Measurements from ENCODE around the gene FOXA3.
A peak's percentile ranks its signal among the peaks of the same experiment; 100 is the strongest.
"Not testable (repeated sequence)": the region's sequence is repeated elsewhere in the genome, so short reads cannot be mapped to it uniquely, and the experiment has no call there.

FOXA3 gene

GRCh38 chr19:45828523-45828922 lies 35.6 kb upstream of the FOXA3 start:
- no peak for DNase-seq (ENCODE audit: low read depth)

DNA sequence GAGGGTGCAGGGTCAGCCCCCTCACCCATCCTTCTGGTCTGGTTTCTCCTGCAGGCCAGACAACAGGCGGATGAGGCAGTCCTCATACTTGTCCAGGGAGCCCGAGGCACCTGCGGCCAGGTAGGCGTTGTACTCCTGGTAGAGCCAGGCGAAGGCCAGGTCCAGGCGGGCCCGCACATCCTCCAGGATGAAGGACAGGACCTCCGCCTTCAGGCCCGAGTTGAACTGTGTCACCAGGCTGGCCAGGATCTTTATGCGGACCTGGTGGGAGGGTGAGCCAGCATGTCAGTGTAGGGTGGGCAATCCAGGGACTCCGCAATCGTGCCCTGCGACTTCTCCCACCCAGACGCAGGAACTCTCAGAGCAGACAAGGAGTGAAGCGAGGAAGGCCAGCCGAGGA lies 35.2 kb upstream of the FOXA3 start:
- DNase-seq (ENCODE audit: low read depth): no peak

GRCh38 chr19:45834970-45835369 lies 29.2 kb upstream of the FOXA3 start:
- no peak for DNase-seq (ENCODE audit: low read depth)

DNA sequence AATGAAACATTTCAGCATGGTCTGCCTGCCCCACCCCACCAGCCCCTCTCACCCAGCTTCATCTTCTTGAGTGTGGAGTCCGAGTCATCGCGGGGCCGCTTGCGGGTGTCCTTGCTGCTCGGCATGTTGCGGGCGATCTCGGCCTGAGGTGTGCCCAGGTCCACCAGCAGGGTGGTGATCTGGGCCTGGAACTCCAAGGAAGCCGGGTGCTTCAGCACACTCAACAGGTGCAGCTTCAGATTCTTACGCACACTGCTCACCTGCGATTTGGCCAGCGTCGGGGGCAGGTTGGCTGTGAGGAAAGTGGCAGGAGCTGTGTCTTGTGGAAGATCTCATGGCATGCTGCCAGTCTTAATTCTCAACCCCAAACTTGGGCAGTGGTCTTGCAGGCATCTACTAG lies 21.9 kb upstream of the FOXA3 start:
- no peak for DNase-seq (ENCODE audit: low read depth)

DNA sequence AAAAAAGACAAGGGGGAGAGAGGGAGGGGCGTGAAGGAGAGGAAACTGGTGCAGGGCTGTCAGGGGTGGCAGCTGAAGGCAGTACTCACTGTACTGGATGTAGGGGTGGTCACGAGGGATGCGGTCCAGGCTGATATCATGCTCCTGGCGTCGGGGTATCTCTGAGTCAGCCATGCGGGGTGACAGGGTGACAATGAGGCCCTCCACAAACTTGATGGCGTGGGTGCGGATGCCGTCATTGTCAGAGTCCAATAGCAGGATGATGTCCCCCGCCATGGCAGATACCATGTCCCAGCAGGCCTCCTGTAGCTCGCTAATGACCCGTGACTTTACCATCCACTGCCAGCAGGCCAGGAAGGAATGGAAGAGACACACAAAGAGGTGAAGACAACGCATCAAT lies 16.5 kb upstream of the FOXA3 start:
- DNase-seq (ENCODE audit: low read depth): no peak

- DNase-seq (ENCODE audit: low read depth): no peak
Measured at GRCh38 chr19:45848922-45849321, 15.2 kb upstream of the FOXA3 start.

- DNase-seq (ENCODE audit: low read depth): peak; percentile 67
Measured at GRCh38 chr19:45852145-45852750, 11.9 kb upstream of the FOXA3 start.

DNA sequence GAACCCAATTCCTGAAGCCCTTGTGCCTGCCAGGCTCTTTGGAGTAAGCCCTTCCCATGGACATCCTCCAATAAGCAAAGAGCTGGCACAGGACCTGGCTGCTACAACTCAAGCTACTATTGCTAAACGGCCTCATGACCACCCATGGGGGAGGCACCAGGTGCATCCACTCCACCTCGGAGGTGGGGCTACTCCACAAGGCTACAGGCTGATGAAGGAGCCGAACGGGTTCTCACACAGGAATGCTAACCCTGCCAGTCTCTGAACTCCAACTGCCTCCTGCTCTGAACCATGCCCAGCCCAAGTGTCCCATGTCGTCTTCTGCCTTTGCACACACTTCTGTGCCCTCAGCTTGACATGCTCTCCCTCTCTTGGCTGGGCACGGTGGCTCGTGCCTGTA lies 11.1 kb upstream of the FOXA3 start:
- peak; percentile 6 for DNase-seq (ENCODE audit: low read depth)

DNA sequence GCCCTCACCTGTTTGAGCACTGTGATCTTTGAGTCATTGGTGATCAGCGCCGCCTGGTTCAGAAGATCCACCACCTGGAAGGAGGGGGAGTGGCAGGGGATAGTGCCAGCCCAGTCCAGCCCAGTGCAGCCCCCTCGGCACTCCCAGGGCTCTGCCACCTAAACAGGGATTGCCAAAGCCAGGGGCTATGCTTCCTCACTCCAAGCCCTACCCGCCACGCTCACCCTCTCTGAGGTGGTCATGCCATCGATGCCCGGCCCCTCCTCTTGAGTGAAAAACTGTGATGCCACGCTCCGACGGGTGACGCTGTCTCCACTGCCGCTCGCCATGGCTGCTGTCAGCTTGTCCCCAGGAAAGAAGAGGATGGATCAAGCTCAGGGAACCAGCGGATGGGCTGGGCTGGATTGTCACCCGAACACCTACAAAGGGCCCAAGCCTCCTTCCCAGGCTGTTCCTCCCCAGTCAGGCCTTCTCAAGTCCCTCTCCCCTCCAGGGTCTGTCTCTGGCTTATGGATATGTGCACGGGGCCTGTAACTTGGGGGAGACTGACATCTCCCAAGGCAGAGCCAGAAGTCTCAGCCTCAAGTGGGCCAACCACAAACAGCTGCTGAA lies 9.9 kb upstream of the FOXA3 start:
- no peak for DNase-seq (ENCODE audit: low read depth)

DNA sequence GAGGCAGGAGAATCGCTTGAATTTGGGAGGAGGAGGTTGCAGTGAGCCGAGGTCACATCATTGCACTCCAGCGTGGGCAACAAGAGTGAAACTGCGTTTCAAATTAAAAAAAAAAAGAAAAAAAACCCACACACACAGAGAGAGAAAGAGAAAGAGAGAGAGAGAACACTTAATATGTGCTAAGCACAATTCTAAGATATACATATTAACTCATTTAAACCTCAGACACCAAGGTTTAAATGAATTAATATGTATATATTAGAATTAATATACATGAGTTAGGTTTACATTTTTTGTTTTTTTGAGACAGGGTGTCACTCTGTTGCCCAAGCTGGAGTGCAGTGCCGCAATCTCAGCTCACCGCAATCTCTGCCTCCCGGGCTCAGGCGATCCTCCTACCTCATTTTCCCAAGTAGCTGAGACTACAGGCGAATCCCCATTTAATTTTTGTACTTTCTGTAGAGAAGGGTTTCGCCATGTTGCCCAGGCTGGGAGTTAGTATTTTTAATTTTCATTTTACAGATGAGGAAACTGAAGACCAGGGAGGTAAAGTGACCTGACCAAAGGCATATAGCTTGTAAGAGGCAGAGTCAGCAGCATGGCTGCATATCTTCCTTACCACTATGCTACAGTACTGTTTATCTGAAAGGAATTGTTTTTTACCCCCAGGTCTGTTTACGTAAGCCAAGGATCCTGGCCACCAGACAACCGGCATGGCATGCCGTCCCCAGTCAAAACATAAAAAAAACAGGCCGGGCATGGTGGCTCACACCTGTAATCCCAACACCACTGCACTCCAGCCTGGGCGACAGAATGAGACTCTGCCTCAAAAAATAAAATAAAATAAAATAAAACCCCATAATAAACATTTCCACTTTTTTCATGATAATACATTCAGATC lies 3.5 kb upstream of the FOXA3 start:
- no peak for DNase-seq (ENCODE audit: low read depth)

GRCh38 chr19:45862271-45862563 lies 1.9 kb upstream of the FOXA3 start:
- DNase-seq (ENCODE audit: low read depth): no peak

DNA sequence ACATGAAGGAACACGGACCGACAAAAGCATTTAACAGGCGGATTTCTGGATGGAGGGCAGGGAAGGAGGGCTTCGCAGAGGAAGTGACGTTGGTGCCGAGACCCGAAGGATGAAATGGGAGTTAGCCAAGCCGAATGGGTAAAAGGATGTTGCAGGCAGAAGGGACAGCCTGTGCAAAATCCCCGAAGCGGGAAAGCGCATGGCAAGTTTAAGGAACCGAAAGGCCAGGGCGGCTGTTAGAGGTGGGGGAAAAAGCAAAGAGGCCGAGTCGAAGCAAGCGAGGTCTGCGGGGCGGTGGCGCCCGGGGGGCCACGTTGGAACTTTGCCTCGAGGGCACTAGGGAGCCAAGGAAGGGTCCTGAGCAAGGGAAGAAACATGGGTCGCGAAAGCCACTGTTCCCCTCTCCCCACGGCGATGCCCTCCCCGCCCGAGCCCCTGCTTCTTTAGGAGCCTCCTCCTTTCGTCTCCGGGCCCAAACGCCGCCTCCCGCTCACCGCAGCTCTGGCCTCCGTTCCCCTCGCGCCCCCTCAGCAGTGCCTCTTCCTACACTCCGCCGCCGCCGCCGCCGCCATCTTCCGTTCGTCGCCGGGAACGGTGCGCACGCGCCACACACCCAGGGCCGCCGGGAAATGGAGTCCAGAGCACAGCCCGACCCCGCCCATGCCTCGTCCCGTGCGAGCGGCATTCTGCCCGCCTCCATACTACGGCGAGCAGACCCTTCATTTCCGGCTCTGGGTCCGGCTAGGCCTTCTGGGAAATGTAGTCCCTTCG lies 1.4 kb upstream of the FOXA3 start, which contains the start of gene SYMPK:
Gene SYMPK (minus strand): TSS at position 584 of the 771 bp plus-strand sequence. CDS start 8,652 bp downstream, outside the sequence.
- peak; percentile 99 for DNase-seq (ENCODE audit: low read depth)

- no peak for DNase-seq (ENCODE audit: low read depth)
Measured at GRCh38 chr19:45863335-45863839, 739 bp upstream of the FOXA3 start.

DNA sequence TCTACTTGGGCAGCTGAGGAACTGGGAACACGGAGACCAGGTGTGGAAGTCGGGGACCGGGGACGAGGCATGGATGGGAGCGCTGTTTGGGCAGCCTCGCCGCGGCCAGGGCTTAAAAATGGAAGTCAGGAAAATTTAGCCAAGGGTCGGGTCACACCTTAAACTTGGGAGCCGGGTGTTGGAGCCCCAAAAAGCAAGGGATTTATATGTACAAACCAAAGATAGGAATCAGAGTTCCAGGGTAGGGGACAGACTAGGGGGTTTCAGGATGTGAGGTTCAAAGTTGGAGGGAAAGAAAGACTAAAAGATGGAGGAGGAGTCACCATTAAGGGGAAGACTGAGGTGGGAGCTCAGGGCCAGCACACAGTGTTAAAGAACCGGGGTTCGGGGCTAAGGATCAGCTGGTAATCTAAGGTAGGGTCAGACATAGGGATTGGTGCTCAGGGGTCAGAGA lies 530 bp downstream of the FOXA3 start:
- no peak for DNase-seq (ENCODE audit: low read depth)

GRCh38 chr19:45865269-45865948 lies 1.3 kb downstream of the FOXA3 start:
- DNase-seq (ENCODE audit: low read depth): no peak

DNA sequence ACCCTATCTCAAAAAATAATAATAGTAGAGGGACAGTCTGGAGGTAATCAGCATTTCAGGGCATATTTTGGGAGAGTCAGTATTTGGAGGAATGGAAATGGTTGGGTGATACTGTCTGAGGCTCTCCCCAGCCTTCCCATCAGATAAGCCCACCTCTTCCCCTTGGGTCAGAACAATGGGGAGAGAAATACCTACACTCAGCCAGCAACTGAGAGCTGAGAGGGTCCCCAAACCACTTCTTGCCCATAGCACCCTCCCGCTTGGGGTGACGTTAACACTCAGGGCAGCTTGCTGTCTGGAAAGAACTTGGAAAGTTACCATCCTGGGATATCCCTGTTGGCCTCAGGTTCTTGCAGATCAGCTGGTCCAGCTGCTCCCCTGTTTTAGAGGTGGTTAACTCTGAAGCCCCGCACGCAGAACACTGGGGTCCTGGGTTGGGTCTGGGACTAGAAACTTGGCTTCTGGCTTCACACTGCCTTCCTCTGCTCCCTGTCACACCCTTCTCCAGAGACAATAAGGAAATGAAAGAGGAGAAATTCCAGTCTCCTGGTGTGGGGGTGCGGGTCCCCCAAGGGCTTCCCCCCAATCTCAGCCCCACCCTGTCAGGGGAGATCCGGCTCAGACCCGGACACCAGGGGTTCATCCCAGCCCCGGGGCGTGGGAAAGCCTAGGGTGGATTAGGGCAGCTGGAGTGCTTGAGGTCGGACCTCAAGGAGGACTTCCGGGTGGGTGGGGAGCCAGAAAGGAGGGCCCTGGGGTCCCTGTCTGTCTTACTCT lies 2.5 kb downstream of the FOXA3 start:
- DNase-seq (ENCODE audit: low read depth): no peak

DNA sequence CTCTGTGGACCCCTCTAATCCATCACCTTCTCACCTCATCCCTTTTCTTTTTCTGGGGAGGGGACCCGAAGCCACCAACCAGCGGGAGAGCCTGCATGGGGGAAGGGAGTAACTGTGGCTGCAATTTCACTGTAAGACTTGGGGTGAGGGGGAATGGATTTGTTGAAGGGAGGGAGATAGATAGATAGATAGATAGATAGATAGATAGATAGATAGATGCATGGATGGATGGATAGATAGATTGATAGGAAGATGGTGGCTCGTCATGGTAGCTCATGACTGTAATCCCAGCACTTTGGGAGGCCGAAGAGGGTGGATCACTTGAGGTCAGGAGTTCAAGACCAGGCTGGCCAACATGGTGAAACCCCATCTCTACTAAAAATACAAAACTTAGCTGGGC lies 3.1 kb downstream of the FOXA3 start:
- DNase-seq (ENCODE audit: low read depth): not testable (repeated sequence)

DNA sequence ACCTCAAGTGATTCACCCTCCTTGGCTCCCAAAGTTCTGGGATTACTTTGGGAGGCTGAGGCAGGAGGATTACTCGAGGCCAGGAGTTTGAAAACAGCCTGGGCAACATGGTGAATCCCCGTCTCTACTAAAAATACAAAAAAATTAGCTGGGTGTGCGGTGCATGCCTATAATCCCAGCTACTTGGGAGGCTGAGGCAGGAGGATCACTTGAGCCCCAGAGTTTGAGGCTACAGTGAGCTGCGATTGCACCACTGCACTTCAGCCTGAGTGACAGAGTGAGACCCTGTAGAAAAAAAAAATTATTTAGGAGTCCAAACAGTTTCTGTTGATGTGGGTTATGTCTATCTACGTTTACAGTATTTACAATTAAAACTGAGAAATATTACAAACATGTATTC lies 6.7 kb downstream of the FOXA3 start:
- no peak for DNase-seq (ENCODE audit: low read depth)

GRCh38 chr19:45872095-45872919 lies 8.2 kb downstream of the FOXA3 start:
- no peak for DNase-seq (ENCODE audit: low read depth)

DNA sequence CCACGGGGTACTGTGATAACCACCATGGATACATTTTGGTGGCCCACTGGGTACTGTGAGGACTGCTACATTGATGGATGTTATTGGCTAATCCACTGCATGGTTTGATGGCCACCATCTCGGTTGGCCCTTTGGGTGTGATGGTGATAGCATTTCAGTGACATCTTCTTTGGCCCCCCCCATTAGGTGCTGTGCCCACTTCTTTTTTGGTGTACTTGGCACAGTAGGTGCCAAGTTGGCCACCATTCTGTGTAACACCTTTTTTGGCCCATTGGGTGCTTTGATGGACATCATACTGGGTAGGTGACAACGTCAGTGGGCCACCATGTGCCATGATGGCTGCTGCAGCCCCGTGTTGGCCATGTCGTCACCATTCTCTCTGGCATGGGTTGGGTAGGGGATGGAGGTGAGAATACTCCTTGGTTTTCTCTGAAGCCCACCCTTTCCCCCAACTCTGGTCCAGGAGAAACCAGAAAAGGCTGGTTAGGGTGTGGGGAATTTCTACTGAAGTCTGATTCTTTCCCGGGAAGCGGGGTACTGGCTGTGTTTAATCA lies 9.2 kb downstream of the FOXA3 start:
- DNase-seq (ENCODE audit: low read depth): no peak
